Right kidney (tissue), 1 donor: ENCODE data around the gene MOCS2.

Experiments
- DNase-seq: peaks from one replicate; pipeline ENCODE4 v3.0.0-alpha.2; 2016

The MOCS2 gene

GRCh38 chr5:53095931-53096525 is 13.5 kb downstream of the MOCS2 start:
- DNase-seq = peak; percentile 20

- DNase-seq = no peak
Measured at GRCh38 chr5:53095217-53095616, 14.3 kb downstream of the MOCS2 start.

DNA sequence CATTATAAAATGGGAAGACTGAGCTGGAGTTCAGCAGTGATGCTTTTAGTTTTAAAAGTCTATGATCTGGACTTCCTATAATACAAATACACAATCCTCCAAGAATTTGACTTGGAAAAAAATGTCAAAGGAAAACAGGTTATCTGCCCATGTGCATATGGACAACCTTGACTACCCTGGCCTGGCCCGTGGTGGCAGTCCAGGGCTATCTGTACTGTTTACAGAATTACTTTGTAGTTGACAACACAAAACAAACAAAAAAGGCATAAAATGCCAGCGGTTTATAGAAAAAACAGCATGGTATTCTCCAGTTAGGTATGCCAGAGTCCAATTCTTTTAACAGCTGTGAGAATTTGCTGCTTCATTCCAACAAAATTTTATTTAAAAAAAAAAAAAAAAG is 17.3 kb downstream of the MOCS2 start:
- DNase-seq = no peak

GRCh38 chr5:53091289-53091688 is 18.3 kb downstream of the MOCS2 start:
- no peak for DNase-seq

GRCh38 chr5:53090229-53090628 is 19.3 kb downstream of the MOCS2 start:
- DNase-seq = no peak

DNA sequence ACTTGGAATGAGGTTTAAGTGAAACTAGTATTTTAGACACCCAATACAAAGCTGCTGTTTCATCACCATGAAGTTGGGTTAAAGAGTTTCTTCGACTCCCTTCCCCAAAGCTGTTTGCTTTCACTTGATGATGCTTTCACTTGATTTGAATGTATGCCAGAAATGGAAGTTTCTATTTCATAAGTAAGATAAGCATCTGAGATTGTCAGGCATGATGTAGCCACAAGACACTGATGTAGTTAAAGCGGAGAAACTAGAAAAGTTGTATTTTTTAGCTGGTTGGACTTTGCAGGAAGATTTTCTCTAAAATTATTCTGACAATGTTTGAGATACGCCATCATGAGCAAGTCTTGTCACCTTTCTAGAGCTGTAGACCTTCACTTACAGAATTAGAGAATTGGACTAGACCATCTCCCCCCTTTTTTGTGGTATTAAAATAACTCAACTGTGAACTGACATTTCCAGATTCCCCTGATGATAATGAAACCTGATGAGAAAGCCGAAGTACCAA is 20.0 kb downstream of the MOCS2 start:
- no peak for DNase-seq

DNA sequence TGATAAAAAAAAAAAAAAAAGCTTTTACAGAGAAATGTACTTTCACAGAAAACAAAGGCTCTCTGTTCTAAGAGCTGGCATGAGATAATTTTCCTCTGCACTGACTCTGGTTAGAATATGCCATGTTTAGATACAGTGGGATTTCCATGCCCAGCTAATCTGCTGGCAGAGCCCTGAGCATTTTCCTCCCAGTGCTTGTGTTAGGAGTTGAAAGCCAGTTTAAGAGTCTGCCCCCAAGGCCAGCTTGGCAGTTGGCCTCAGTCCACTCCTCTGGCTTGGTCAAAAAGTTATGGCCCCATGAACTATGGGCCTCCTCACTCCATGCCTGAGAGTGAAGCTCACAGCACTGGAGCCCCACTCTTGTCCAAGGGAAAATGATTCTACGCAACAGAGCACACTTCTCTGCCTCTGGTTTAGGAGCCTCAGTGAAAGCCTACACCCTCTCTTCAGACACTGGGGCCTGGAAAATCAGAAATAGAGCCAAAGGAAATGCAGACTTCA is 21.9 kb downstream of the MOCS2 start:
- no peak for DNase-seq

DNA sequence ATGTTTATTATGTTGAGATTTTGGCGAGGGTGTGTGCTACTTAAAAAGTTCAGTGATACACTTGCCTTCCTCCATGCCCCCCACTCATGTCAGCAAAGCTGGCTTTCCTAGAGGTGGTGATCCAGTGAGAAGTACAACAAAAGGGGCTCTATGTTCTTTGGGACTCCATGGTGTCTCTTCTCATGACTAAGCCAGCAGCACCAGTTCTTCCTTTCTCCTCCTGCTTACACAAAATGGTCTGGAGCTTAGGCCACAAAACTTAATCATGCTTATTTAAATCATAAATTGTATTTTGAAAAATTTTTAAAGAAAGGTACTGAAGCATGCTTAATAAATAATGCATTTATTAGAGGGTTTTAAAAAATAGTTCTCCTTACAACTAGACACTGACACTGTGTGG is 22.4 kb downstream of the MOCS2 start:
- DNase-seq = no peak

DNA sequence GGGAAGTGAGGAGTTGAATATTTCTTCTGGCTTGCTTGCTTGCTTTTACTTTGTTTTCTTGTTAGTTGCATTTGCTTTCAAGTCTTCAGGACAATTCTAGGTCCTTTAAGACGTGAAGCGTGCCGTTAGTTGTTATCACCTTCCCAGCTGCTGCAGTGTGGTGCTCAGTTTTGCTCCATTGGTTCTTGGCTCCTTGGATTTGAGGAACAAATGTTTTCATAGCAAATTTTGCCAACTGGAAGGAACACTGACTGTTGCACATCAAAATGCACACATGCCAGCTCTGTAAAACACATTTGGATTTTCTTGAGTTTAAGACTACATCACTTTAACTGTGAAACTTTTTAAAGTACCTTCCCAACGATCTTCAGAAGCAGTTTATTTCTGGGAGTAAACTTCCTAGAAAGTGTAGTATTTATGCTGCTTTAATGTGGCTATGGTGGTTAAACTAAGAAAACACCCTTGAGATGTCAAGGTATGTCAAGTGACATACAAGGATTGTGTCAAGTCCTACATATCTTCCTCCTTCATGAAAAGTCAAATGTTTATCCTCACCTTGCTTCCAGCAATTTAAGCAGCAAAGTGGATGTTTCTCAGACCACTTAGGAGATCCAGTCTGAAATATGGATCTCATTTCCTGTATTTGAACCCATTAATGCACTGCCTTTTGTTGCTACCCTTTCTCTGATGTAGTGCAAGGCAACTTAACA is 24.9 kb downstream of the MOCS2 start:
- no peak for DNase-seq

GRCh38 chr5:53083927-53084326 is 25.6 kb downstream of the MOCS2 start:
- no peak for DNase-seq

GRCh38 chr5:53080271-53080670 is 29.3 kb downstream of the MOCS2 start:
- DNase-seq = no peak

- DNase-seq = no peak
Measured at GRCh38 chr5:53076014-53076583, 33.5 kb downstream of the MOCS2 start.

GRCh38 chr5:53073348-53073747 is 36.2 kb downstream of the MOCS2 start:
- DNase-seq = no peak

DNA sequence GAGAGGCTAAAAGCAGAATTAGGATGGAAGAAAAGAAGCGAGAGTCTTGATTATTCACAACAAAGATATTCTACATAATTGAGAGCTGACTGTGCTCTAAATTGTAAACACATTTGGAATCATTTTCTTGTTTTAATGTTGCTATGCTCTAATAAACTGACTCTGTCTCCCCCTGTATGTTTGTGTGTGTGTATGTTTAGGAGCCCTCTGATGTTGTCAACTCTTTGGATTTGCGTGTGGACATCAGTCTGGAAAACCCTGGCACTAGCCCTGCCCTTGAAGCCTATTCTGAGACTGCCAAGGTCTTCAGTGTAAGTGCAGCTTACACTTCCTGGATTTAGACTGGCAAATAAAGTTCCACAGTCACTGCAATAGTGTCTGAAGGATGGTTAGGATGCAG is 37.8 kb downstream of the MOCS2 start:
- DNase-seq = no peak

GRCh38 chr5:53071298-53071697 is 38.3 kb downstream of the MOCS2 start:
- DNase-seq = no peak

DNA sequence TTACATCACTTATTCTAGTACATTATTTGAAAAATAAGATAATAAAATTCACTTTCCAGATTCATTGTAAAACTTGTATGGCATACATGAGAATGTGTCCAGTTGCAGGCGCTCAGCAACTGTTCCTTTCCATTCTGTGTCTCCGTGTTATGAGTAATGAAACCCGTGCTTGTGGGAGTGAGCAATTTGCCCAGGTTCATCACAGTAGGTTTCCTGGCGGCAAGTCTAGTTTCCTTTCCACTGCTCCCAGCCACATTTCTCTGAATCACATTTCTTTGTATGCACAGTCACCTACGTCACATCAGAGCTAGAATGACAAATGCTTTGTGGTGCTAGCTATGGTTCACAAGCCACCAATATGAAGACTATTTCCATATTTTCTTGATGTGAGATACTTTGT is 39.9 kb downstream of the MOCS2 start:
- no peak for DNase-seq

DNA sequence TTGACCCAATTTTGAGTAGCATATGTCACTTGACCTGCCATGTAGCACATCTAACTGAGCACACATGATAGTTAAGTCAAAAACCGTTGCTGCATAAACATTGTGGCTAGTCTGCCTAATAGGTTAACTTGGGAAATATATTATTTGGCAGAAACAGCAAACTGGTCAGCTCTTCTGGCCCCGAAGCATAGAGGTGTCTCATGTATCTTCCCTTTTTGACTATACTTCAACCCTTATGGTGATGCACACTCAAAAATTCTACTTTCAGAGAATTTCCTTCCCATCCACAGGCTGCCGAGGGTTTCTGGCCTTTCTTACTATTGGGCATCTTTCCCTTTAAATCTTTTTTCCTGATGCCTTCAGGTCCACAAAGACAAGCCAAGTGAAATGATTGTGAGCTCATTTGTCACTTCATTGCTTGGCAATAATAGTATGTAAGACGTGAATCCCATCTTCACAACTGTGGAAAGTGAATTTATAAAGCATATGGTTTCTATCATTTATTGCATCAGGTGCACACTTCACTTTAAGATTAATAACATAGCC is 41.2 kb downstream of the MOCS2 start:
- no peak for DNase-seq

- DNase-seq = no peak
Measured at GRCh38 chr5:53067641-53068040, 41.9 kb downstream of the MOCS2 start.

- DNase-seq = no peak
Measured at GRCh38 chr5:53066088-53066487, 43.5 kb downstream of the MOCS2 start.

- DNase-seq = no peak
Measured at GRCh38 chr5:53063791-53064190, 45.8 kb downstream of the MOCS2 start.

GRCh38 chr5:53063176-53063575 is 46.4 kb downstream of the MOCS2 start:
- no peak for DNase-seq

DNA sequence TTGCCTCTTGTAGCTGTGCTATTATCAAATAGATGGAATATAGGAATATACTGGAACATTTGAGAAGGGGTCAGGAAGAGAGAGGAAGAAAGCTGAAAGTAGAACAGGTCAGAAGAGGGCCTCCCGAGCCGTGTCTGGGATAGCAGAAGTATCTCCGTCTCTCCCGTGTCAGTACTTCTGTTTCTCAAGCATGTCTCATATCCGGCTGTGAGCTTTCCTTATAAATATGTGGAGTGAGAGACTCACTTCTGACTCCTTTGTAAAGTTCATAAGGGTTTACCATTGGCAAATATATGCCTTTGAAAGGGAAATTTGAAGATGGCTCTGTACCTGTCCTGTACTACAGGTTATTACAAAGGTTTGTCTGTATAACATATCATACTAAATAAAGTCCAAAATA is 50.3 kb downstream of the MOCS2 start:
- DNase-seq = no peak

GRCh38 chr5:53055365-53055764 is 54.2 kb downstream of the MOCS2 start:
- no peak for DNase-seq
